ENCODE results near the gene SCN5A.

SCN5A gene

DNA sequence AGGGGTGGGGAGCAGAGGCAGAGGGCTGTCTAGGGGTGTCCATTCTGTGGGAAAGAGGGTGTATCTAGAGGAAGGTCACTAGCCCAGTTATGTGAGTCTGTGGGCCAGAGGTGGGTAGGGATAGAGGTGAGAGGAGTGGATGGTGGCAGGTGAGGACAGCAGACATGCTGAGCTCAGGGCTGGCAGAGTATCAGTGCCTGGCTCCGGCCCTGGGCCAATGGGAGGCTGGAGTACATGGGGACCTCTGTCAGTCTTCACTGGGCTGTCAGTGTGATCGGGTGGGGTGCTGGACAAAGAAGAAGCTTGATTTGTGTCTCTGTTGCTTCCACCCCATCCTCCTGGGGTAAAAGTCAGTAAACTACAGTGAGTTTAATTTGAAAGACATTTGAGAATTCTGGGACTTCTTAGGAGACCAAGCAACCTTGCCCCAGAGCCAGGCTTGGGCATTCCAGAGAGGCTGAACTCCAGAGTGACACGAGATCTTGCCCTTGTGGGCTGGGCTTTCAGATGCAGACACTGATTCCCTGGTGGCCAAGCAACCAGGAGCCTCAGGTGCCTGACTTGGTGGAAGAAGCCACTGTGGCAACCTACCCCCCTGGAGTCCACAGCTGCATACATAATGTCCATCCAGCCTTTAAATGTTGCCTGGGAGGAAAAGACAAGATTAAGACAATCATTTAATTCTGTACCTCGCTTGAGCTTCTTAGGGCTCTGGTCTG lies 92.7 kb downstream of the SCN5A start:
- DNase-seq: no peak

DNA sequence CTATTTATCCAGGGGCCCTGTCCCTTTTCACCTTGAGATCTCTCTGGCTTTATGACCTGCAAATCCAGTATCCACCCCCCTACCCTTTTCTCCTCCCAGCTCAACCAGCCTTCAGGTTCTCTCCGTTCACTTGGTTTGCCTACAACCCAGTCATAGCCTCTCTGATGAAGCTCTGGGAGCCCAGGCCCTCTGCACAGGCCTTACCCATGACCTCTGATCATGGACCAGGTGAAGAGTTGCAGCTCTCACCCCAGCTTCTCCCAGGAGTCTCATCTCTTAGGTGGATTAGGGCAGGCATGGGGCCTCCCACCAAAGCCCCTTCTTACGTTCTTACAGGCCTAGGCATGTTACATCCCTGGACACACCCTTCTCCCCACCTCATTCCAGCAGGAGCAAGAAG lies 93.6 kb downstream of the SCN5A start:
- DNase-seq: no peak

DNA sequence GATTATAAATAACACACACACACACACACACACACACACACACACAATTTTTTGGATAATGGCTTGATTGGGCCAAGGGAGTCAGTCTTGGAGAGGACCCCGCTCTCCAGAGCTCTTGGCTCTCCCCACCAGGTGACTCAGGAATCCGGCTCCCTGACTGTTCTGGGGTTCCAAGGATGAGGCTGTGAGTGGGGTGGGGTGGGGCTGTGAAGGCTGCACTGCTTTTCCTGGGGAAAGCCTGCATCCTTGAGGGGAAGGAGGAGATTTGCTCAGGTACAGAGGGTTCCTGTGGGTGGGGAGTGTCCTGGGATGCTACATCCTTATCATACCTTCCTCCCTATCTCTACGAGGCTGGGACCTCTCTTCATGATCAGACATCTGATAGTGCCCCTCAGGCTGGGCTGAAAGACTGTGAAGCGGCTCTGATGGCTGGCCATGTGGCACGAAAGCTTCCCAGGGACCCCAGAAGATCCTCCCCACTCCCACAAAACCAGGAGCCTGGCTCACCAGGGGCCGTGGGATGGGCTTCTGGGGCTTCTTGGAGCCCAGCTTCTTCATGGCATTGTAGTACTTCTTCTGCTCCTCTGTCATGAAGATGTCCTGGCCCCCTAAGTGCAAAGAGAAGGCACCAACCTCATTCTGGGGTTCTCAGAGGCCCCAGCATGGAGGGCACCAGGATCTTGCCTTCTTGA lies 94.2 kb downstream of the SCN5A start:
- no peak for DNase-seq

DNA sequence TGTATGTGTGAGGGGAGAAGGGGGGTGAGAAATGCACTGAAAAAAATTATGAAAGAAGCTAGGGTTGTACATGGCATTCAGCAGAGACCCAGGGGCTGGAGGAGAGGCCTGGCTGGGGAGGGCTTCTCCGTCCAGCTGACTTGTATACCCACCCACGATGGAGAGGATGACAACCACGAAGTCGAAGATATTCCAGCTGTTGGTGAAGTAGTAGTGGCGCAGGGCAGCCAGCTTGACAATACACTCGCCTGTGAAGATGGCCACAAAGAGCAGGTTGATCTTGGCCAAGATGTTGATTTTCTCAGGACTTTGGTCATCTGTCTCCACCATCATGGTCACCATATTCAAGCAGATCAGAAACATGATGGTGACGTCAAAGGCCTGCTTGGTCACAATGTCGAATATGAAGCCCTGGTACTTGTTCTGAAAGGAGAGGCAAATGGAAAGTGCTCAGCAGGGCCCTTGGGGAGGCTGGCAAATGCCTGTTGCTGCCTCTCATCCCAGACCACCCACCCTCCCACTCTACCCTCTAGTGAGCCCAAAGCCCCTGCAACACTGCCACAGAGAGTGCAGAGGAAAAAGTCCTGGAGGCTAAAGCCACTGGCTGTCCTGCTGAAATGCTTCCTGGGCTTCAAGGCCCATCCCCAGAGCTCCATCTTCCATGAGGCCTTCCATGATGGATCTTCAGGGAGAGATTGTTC lies 95.2 kb downstream of the SCN5A start:
- DNase-seq: no peak

DNA sequence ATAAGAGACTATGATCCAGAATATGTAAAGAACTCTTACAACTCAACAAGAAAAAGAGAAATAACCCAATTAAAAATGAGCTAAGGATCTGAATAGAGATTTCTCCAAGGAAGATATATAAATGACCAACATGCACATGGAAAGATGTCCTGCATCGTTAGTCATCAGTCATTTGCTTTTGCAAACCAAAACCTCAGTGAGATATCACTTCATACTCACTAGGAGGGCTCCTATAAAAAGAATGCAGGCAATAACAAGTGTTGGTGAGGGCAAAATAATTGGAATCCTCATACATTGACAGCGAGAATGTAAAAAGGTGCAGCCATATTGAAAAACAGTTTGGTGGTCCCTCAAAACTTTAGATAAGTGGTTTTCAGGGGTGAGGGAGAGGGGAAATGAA lies 96.4 kb downstream of the SCN5A start:
- DNase-seq: no peak

DNA sequence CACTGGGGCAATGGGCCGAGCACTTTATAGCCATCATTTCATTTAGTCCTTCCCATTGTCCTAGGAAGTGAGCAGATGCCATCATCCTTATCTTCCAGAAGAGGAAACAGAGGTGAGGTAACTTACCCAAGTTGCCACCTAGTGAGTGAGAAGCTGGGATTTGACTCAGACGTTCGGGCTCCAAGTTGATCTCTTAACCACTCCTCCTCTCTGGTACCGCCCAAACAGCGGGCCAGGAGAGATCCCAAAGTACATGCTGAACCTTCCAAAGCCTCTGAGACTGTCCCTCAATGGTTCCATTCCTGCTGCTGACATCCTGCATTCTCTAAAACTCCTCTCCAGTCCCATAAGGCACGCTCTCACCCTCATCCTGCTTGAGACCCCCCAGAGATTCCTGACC lies 97.1 kb downstream of the SCN5A start:
- no peak for DNase-seq

DNA sequence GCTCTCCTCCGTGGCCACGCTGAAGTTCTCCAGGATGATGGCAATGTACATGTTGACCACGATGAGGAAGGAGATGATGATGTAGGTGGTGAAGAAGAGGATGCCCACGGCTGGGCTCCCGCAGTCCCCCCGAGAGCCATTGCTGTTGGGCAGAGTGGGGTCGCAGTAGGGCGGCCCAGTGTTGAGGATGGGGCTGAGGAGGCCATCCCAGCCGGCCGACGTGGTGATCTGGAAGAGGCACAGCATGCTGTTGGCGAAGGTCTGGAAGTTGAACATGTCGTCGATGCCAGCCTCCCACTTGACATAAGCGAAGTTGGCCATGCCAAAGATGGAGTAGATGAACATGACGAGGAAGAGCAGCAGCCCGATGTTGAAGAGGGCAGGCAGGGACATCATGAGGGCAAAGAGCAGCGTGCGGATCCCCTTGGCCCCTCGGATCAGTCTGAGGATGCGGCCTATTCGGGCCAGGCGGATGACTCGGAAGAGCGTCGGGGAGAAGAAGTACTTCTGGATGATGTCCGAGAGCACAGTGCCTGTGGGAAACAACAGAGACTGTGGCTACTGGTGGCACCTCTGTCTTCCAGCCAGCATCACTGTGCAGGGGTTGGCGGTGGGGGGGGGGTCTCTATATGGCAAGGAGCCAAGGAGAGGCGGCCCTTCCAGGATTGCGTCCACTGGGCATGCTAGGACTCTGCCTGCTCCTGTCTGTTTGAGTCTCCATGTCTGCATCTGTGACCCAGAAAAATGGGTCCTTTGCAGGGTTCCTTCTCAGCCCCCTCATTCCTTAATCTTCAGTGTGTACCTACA lies 98.3 kb downstream of the SCN5A start:
- no peak for DNase-seq

DNA sequence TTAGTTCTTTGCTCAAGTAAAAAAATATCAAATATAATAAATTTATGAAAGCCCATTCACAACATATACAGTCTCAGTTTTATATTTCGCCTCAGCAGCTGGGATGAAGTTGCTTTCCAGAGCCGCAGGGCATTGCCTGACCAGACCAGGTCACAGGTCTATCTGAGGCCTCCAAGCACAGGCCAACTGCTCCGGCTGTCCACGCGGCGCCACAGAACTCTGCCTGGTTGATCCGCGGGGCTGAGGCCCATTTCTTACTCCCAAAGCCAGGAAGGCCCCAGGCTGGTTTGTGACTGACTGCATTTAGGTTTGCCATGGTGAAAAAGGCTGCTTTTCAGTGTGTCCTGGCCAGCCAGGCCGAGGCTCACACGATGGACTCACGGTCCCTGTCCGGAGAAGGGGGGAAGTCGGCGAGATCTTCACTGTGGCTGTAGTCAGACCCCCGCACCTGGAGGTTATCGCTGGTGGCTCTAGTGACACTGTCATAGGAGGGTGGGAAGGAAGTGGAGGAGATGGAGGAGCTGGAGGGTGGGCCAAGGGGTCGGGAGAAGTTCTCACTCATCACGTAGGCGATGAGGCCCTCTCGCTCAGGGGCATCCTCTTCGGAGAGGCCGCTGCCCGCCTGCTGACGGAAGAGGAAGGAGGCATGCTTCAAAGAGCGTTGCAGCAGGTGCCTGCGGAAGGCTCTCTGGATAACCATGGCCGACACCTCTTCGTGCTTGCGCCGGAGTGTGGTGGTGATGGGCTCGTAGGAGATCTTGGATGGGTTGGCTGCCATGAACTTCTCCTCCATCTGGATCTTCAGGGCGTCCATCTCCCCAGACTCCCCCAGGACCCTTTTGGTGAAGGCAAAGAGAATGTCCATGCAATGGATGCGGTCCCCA lies 99.3 kb downstream of the SCN5A start:
- DNase-seq: no peak

DNA sequence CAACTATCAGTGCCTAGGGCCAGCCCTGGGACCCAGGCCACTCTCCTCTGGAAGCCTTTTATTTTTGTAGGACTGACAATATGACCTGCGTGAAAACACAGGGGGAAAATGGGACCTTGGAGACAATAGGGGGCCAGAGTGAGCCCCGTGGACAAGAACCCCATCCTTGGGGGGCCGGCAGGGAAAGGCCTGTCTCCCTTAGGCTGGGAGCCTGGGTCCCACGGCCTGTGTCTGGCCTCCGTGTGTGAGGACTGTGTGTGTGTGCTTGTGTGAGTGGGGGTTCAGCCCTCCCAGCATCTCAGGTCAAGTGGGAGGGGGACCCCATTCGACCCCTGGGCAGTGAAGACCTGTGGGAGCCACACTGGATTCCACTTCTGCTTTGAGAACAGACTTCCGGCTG lies 100.0 kb downstream of the SCN5A start:
- no peak for DNase-seq

DNA sequence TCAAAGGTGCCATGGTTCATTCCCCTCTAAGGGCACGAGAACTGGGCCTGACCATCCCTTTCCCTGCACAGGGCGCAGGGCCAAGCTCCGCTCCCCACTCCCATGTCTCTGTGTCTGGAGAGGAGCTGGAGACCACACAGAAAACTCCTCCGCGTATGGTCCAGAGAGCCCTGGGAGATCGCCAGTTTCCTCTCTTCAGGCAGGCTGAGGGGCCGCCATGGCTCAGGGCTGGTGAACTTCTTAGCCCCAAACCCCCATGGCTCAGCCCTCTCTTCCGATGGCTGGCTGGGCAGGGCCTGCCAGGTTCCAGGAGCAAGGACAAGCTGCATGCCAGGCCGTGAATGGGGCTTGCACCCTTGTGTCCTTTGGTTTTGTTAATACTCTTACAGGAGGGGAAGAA lies 100.4 kb downstream of the SCN5A start:
- no peak for DNase-seq

DNA sequence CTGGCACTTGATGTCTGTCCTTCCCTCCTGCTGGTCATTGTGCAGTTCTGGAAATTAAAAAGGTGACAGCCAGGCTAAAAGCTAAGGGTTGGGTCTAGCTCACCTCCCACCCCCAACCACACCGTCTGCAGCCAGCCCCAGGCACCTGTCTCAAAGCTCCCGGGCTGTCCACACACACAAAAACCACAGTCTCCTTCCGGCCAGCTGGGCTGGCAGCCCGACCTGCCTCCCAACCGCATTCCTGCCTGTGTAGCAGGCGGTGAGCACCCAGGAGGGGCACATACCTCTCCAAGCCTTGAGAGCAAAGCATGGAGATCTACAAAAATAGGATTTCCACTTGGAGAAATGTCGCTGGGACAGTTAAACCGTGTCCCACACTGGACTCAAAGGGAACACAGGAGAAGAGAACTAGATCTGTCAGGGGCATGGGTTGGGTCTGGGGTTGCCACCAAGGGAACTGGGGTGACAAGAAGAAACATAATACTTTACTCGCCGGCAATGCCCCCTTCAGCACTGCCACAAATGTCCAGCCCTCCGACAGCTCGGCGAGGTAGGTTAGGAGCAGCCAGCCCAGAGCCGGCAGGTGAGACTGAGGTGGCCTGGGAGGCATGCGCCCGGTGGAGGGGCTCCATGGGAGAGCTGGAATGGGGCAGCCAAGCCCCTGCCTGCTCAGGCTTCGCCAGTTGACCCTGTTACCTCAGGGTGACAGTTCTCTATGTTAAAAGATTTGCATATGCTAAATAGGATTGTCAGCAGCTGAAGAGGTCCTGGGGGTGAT lies 101.1 kb downstream of the SCN5A start:
- DNase-seq: no peak

DNA sequence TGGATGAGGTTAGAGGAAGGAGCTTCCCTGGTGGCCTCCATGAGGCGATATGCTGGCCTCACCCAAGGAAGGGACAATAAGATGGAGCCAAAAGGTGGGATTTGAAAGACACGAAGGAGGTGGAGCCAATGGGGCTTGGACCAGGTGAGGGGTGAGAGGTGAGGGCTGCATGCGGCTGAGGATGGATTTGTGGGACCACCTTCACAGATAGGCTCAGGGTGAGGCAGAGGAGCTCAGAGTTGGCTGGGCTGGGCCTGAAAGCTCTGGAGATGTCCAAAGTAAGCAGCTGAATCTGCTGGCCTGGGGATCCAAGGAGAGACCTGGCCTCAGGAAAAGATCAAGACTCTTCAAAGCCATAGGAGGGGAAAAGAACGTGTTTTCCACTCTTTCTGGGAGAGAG lies 103.5 kb downstream of the SCN5A start:
- no peak for DNase-seq

DNA sequence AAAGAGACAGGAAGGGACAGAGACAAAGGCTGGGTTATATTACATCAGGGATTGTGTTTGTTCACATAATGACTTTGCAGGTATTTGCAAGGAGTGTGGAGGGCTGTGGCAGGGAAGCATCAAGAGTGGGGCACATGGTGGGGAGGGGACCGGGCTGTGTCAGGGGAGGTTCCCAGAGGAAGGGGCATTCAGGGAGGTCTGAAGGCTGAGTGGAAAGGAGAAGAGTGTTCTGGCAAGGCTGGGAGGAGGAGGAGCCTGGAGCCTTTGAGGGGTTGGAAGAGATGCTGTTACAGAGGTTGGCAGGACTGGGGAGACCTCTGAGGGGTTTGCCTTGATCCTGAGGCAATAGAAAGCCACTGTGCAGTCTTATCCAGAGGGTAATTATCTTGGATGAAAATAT lies 103.9 kb downstream of the SCN5A start:
- no peak for DNase-seq

DNA sequence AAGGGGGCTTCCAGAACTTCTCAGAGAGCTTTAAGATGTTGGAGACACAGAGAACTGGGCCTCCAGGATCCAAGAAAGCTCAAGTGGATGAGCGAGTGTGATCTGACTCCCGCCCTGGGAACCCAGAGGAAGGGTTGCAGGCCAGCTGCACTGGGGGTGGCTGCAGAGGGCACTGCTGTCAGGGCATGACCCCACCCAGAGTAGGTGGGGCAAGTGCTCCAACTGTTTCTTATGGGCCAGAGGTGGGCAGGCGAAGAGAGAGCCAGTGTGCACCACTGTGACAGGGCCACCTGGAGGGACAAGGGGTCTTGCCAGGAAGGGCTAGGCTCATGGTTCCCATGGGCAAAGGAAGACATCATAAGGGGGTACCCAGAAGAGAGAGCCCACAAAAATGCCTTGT lies 104.6 kb downstream of the SCN5A start:
- no peak for DNase-seq

DNA sequence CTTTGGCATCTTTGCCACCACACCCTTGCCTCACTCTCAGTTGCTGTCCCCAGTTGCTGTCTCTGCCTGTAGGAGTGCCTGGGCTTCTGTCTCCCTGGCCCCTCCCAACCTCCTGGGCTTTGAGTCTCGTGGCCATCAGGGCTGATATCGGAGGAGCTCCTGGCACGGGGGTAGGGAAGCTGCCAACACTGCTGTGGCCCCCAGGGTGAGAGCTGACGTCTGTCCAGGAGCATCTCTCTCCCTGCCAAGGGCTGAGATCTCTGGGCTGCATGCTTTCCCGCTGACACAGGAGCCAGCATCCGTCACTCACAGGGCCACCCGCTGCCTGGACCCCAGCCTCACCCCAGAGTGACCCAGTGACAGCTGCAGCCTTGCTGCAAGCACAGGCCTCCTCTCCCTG lies 105.9 kb downstream of the SCN5A start:
- no peak for DNase-seq

DNA sequence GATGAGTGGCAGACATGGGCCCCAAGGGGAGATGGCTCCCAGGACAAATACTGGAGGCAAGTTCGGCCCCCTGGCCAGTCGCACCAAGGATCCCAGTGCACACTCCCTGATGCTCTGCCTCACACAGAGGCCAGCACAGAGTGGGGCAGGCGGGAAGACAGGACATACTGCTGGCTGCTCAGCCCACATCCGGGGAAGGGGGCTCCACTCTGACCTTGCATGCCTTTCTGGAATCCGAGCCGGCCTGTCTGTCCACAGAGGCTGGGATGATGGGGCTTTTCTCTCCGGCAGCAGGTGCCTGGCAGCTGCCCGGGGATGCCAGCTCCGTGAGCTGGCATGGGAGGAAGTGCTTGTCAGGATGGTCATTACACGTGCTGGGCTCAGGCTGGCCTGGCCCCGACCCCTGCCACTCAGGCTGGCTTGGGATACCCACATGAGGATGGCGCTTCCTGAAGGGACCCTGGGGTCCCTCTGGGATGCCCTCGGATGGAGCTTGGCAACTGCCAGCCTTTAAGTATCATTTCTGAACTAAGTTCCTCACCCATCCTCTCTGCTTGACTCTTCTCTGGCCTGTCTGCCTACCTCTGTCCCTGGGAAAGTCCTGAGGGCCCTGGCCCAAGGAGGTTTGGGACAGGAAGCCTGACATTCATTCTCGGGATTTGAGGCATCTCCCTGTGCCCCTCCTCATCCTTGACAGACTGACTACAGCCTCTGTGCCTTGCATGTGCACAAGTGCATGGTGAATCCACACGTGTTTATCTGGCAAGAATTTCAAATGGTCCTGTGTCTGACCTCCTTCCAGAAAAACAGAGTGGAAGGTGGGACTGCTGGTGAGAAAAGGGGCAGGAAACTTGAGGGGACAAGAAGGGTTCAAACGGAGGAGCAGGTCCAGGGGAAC lies 106.8 kb downstream of the SCN5A start:
- no peak for DNase-seq

DNA sequence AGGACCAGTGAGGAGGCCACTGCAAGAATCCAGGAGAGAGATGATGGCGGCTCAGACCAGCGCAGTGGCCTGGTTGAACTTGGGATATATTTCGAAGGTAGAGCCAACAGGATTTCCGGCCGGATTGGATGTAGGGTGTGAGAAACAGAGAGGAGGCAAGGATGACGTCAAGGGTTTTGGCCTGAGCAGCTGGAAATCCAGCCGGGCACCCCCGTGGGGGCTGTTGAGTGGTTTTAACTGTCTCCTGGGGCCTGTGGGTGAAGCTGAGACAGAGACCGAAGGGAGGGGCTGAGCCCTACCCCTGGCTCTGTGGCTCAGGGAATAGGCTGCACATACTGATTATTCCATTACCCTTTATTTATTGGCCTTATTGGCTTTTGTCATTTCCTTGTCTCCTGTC lies 107.7 kb downstream of the SCN5A start:
- no peak for DNase-seq

DNA sequence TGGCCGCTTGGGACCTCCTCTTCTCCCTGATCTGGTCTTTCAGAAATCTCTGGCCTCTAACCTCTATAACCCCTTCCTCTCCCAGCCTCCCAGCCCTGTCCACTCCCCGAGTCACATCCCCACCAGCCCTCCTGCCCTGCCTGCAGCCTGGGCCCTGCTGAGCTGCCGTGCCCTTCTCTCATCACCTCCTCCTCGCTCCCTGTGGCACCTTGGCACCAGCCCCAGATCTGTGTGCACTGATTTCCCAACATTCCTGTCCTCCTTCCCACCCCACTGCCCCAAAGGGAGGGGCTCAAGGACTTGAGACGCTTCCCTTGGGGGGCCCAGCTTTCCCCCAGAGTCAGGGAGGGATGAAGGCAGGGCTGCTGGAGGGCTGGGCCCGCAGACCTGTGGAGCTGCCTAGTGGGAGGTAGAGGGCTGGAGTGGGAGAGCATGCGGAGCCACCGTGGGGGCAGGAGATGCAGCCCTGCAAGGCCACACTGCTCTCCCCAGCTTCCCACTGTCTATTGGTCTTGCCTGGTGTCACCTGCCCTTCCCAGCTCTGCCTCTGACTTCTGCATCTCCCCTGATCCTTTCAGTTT lies 110.6 kb downstream of the SCN5A start:
- DNase-seq: no peak

DNA sequence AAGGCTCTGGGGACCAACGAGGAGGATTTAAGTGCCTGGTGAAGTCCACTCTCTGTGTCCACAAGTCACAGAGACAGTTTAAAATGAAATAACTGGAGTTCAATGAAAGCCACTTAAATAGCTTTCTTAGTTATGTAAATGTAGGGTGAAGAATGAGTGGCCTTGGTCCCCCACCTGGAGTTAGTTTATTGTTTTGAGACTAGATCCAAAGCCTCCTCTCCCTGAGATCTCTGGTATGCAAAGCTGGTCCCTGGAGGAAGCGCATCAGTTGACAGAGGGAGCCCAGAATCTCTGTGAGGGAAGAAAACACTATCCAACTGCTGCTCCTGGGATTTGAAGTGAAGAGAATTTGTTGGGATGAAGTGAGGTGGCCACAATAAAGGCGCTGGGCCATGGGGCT lies 112.8 kb downstream of the SCN5A start:
- DNase-seq: no peak

DNA sequence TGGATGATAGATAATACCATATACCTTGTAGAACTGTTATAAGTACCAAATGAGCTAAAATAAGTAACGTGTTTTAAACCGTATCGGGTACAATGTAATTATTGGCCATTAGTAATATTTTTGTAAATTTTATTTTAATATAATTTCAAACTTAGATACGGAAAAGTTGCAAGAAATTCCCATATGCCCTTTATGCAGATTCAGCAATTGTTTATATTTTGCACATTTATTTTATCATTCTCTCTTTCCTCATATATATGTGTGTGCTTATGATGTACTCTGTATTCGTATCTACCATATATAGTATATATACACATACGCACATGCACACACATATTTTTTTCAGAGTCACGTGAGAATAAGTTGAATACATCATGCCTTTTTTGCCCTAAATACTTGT lies 114.9 kb downstream of the SCN5A start:
- no peak for DNase-seq

Measured in hematopoietic multipotent progenitor cell treated with erythropoietin and hydrocortisone succinate and interleukin-3 and kit ligand, for 4 days (in vitro differentiated cells).